ENCODE measurements around the gene HJURP. TPM values are rescaled to one million over a fixed set of nuclear protein-coding genes. Genes with fewer than 3 reads are reported as not detected.

The HJURP gene
- polyA plus RNA-seq, 1 donor (not counting 4 experiments of a cell fraction or from before 2014, with no cell fraction given): 20.2 TPM

GRCh38 chr2:233839447-233839820, 14.9 kb downstream of the HJURP start:
- Histone ChIP-seq H3K9ac (ENCODE audit: control insufficient read depth, extremely low read depth, insufficient read depth, low read length) (no peak overlapping the region), H3K27ac (ENCODE audit: control insufficient read depth, insufficient read depth, low read length) (no peak overlapping the region), H3K4me2 (ENCODE audit: control insufficient read depth, extremely low read depth, insufficient read depth, low read depth, low read length) (no peak overlapping the region), H3K4me1 (ENCODE audit: control insufficient read depth, extremely low read depth, insufficient read depth, low read length) (no peaks in the 10 kb centered on the region), H3K9me3 (ENCODE audit: control insufficient read depth, low read depth, low read length) (no peaks in the 10 kb centered on the region), H3K4me3 (ENCODE audit: control insufficient read depth in 2 of 3, extremely low read depth in 1 of 3, insufficient read depth in 2 of 3, low read depth in 1 of 3, low read length in 3 of 3) (no peak overlapping the region), H3K27me3 (ENCODE audit: control insufficient read depth, extremely low read depth, insufficient read depth, low read length) (no peaks in the 10 kb centered on the region), H3K36me3 (ENCODE audit: control insufficient read depth in 2 of 2, extremely low read depth in 1 of 2, insufficient read depth in 2 of 2, low read length in 2 of 2) (peaks cover 0 to 62% of the 10 kb centered on the region in 2 experiments), H2AFZ (ENCODE audit: control insufficient read depth, low read length) (no peak overlapping the region), H3K9me1 (ENCODE audit: control insufficient read depth, extremely low read depth, insufficient read depth, low read length) (no peaks in the 10 kb centered on the region), H3K79me2 (ENCODE audit: control insufficient read depth, insufficient read depth, low read length) (peaks cover 63% of the 10 kb centered on the region), H4K20me1 (ENCODE audit: control insufficient read depth, extremely low read depth, insufficient read depth, low read length) (peaks cover 6% of the 10 kb centered on the region)
- TF ChIP-seq EZH2 (IDR thresholded peaks at IDR 0.05; ENCODE audit: low read length) (no peak), CTCF (optimal IDR thresholded peaks at IDR 0.05 in 1 of 3, IDR thresholded peaks at IDR 0.05 in 1 of 3, conservative IDR thresholded peaks at IDR 0.05 in 1 of 3; ENCODE audit: extremely low read depth in 1 of 3, insufficient read depth in 2 of 3, low read length in 3 of 3) (no peak)
- dilution Hi-C loops (cut with MboI; ENCODE audit: extremely low pct_ligation_motif_present, low sequenced_read_pairs): no loop called here
- FAIRE-seq (no peak), DNase-seq (ENCODE audit: low read depth, low spot score) (no peak)

GRCh38 chr2:233838726-233839446, 15.4 kb downstream of the HJURP start:
- peaks cover 60% of the 10 kb centered on the region for H3K79me2 ChIP-seq (ENCODE audit: control insufficient read depth, insufficient read depth, low read length)
- TF ChIP-seq EZH2 (IDR thresholded peaks at IDR 0.05; ENCODE audit: low read length) (no peak), CTCF (optimal IDR thresholded peaks at IDR 0.05 in 1 of 3, IDR thresholded peaks at IDR 0.05 in 1 of 3, conservative IDR thresholded peaks at IDR 0.05 in 1 of 3; ENCODE audit: extremely low read depth in 1 of 3, insufficient read depth in 2 of 3, low read length in 3 of 3) (no peak)
- H3K9me3 ChIP-seq (ENCODE audit: control insufficient read depth, low read depth, low read length): no peaks in the 10 kb centered on the region
- no peaks in the 10 kb centered on the region for H3K27me3 ChIP-seq (ENCODE audit: control insufficient read depth, extremely low read depth, insufficient read depth, low read length)
- no peak overlapping the region for H3K4me2 ChIP-seq (ENCODE audit: control insufficient read depth, extremely low read depth, insufficient read depth, low read depth, low read length)
- H4K20me1 ChIP-seq (ENCODE audit: control insufficient read depth, extremely low read depth, insufficient read depth, low read length): peaks cover 6% of the 10 kb centered on the region
- H3K4me1 ChIP-seq (ENCODE audit: control insufficient read depth, extremely low read depth, insufficient read depth, low read length): no peaks in the 10 kb centered on the region
- FAIRE-seq (no peak), DNase-seq (ENCODE audit: low read depth, low spot score) (no peak)
- dilution Hi-C loops (cut with MboI; ENCODE audit: extremely low pct_ligation_motif_present, low sequenced_read_pairs): no loop called here
- peaks cover 0 to 61% of the 10 kb centered on the region in 2 experiments for H3K36me3 ChIP-seq (ENCODE audit: control insufficient read depth in 2 of 2, extremely low read depth in 1 of 2, insufficient read depth in 2 of 2, low read length in 2 of 2)
- no peaks in the 10 kb centered on the region for H3K9me1 ChIP-seq (ENCODE audit: control insufficient read depth, extremely low read depth, insufficient read depth, low read length)
- H3K4me3 ChIP-seq (ENCODE audit: control insufficient read depth in 2 of 3, extremely low read depth in 1 of 3, insufficient read depth in 2 of 3, low read depth in 1 of 3, low read length in 3 of 3): no peak overlapping the region
- no peak overlapping the region for H3K9ac ChIP-seq (ENCODE audit: control insufficient read depth, extremely low read depth, insufficient read depth, low read length)
- H2AFZ ChIP-seq (ENCODE audit: control insufficient read depth, low read length): no peak overlapping the region
- H3K27ac ChIP-seq (ENCODE audit: control insufficient read depth, insufficient read depth, low read length): no peak overlapping the region

All from keratinocyte (primary cell).